AG04450 (cell line): ENCODE data around the gene GALR2. TPM values are rescaled to one million over a fixed set of nuclear protein-coding genes. Genes with fewer than 3 reads are reported as not detected.

Source experiments
- CTCF ChIA-PET: fragments of 300-600, 350-600 bp; formaldehyde crosslinking; extraction: SDS; loops from one replicate; lab custom pipeline; 2022; ENCODE audit warnings: antibody characterized with exemption, inconsistent platforms; lab: Charles Lee
- POLR2A ChIA-PET: fragments of 350-600 bp; formaldehyde crosslinking; extraction: SDS; loops from one replicate; lab custom pipeline; 2021; ENCODE audit warnings: antibody characterized with exemption, inconsistent platforms; lab: Yijun Ruan, JAX
- DNase-seq: peaks from one replicate; pipeline ENCODE4 v3.0.0-alpha.2; 2011; ENCODE audit warnings: low read depth, low spot score
- H3K27ac ChIP-seq: one replicate; pipeline ENCODE4 v1.5.1; 2012; ENCODE audit warnings: low read depth, low read length, control low read depth
- H3K27me3 ChIP-seq: one replicate; pipeline ENCODE4 v1.6.0; 2012; ENCODE audit warnings: low read length; ENCODE audit not compliant: control insufficient read depth, insufficient read depth
- H3K4me3 ChIP-seq: 2 replicates; pipeline ENCODE4 v1.5.1; 2011; ENCODE audit warnings: mild to moderate bottlenecking, low read depth, low read length, control low read depth
- H3K9me3 ChIP-seq: 2 replicates; pipeline ENCODE4 v1.5.1; 2012; ENCODE audit warnings: low read length; ENCODE audit not compliant: control insufficient read depth, insufficient read depth
- CTCF ChIP-seq: IDR thresholded peaks from 2 replicates; pipeline ENCODE4 v1.5.1; 2011; ENCODE audit warnings: low read depth, low read length, control low read depth, inconsistent platforms
- polyA plus RNA-seq: library from polyadenylated mRNA; depleted of rRNA; stranded (reverse); fragments of >200 nt; gene quantifications from 2 replicates; pipeline ENCODE4 v1.2.3, GENCODE V29; 2011

GALR2 gene
- polyA plus RNA-seq, 1 experiment: not detected

DNA sequence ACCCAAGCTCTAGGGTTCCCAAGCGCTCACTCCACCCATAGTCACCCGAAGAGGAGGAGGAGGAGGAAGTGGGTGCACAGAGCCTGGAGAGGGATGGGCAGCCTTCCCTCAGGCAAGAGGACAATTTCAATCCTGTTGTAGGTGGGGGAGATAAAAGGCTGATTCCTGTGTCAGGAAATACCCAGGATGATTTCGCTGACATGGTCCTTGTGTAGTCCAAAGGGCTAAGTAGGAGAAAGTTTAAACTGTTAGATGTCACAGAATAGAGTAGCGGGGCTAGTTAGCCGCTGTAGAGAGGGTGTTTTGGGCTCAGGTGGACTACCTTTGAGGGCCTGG, 30.3 kb downstream of the GALR2 start:
- Histone ChIP-seq H3K27ac (no peak overlapping the region), H3K27me3 (no peaks in the 10 kb centered on the region), H3K4me3 (no peak overlapping the region), H3K9me3 (peaks cover 3% of the 10 kb centered on the region; the same call in 1 of the 2 replicates)
- no peak for DNase-seq
- TF ChIP-seq CTCF: no peak
- CTCF ChIA-PET: interaction anchor here (4.1 kb wide), 1 partner anchor 174 kb away, joined by 22 read pairs; no protein-coding TSS in a partner anchor
- POLR2A ChIA-PET: no interaction called here

DNA sequence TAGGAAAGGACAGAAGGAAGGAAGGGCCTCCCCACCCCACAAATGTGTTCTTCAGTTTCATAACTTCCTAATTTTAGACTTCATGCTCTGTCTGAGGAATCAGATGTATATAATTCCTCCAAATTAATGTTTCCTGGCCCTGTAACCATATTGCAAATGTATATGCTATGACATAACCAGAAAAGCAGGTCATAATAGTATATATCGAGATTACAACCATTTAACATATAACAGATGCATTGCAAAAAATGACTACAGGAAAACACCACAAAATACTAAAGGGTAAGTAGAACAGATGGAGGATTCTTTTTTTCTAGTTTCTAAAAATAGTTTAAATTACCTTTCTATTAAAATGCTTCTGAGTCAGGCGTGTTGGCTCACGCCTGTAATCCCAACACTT, 32.1 kb downstream of the GALR2 start:
- Histone ChIP-seq H3K27me3 (no peaks in the 10 kb centered on the region), H3K9me3 (peaks cover 3% of the 10 kb centered on the region; the same call in 1 of the 2 replicates), H3K4me3 (no peak overlapping the region), H3K27ac (no peak overlapping the region)
- DNase-seq: no peak
- CTCF ChIA-PET: interaction anchor here (0.8 to 1.3 kb wide), 2 partner anchors 173 to 291 kb away, joined by 3 to 4 read pairs; no protein-coding TSS in a partner anchor
- TF ChIP-seq CTCF: no peak
- POLR2A ChIA-PET: interaction anchor here (0.9 kb wide), 1 partner anchor 12 kb away, joined by 4 read pairs; no protein-coding TSS in a partner anchor

GRCh38 chr17:76107509-76107908, 32.9 kb downstream of the GALR2 start:
- no peak for DNase-seq
- H3K4me3 ChIP-seq: no peak overlapping the region
- TF ChIP-seq CTCF: no peak
- CTCF ChIA-PET: no interaction called here
- peaks cover 3% of the 10 kb centered on the region; the same call in 1 of the 2 replicates for H3K9me3 ChIP-seq
- H3K27ac ChIP-seq: no peak overlapping the region
- peaks cover 2% of the 10 kb centered on the region for H3K27me3 ChIP-seq
- POLR2A ChIA-PET: no interaction called here

DNA sequence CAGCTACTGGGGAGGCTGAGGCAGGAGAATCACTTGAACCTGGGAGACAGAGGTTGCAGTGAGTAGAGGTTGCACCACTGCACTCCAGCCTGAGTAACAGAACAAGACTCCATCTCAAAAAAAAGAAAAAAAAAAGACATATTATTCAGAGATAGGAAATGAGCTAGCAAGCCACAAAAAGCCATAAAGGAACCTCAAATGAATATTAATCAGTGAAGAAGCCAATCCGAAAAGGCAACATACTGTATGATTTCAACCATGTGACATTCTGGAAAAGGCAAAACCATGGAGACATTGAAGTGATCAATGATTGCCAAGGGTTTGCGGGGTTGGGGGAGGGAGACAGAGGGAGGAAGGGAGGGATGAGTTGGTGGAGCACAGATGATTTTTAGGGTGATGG, 37.4 kb downstream of the GALR2 start:
- peaks cover 2% of the 10 kb centered on the region for H3K27me3 ChIP-seq
- no peak for DNase-seq
- TF ChIP-seq CTCF: no peak
- H3K4me3 ChIP-seq: no peak overlapping the region
- no peaks in the 10 kb centered on the region for H3K9me3 ChIP-seq
- ChIA-PET CTCF (interaction anchor here (1.0 to 1.9 kb wide), 2 partner anchors 10 to 168 kb away, joined by 5 to 6 read pairs; no protein-coding TSS in a partner anchor), POLR2A (no interaction called here)
- H3K27ac ChIP-seq: no peak overlapping the region

- H3K27me3 ChIP-seq: peaks cover 2% of the 10 kb centered on the region
- H3K9me3 ChIP-seq: no peaks in the 10 kb centered on the region
- no peak overlapping the region for H3K4me3 ChIP-seq
- ChIA-PET POLR2A (no interaction called here), CTCF (interaction anchor here (1.8 kb wide), 1 partner anchor 165 kb away, joined by 8 read pairs; no protein-coding TSS in a partner anchor)
- no peak overlapping the region for H3K27ac ChIP-seq
- no peak for TF ChIP-seq CTCF
- no peak for DNase-seq
These were observed 40.7 kb downstream of the GALR2 start for GRCh38 chr17:76115138-76115754.
